B cell (primary cell): ENCODE results near the gene CAPN9. TPM values are rescaled to one million over a fixed set of nuclear protein-coding genes. Genes with fewer than 3 reads are reported as not detected.

Experiments
- ATAC-seq: fragments of 200-7000 bp; cut with Tn5 transposase; one replicate; pipeline ENCODE4 v1.10.0; 2021; ENCODE audit warnings: low read depth, mild to moderate bottlenecking, moderate number of reproducible peaks, moderate library complexity
- CTCF ChIA-PET: fragments of 350-600 bp; sonication (Branson Sonifier 250); formaldehyde crosslinking; loops from one replicate; lab custom pipeline; 2021; ENCODE audit warnings: antibody characterized with exemption, inconsistent platforms; lab: Charles Lee
- POLR2A ChIA-PET: fragments of 350-600 bp; sonication (Branson Sonifier 250); formaldehyde crosslinking; loops from one replicate; lab custom pipeline; 2021; ENCODE audit warnings: antibody characterized with exemption; lab: Charles Lee
- DNase-seq: peaks from one replicate; pipeline ENCODE4 v3.0.0; 2013
- H2AFZ ChIP-seq: 2 replicates; pipeline ENCODE4 v1.6.1; 2012; ENCODE audit warnings: mild to moderate bottlenecking, low read depth, low read length; ENCODE audit not compliant: insufficient read depth, poor library complexity, severe bottlenecking
- H3K27ac ChIP-seq, 2 donors: 1 replicate in 1 of 2; 2 replicates in 1 of 2; pipeline ENCODE4 v1.5.1; 2012 to 2013; ENCODE audit warnings: low read length in 2 of 2, mild to moderate bottlenecking in 2 of 2, moderate library complexity in 1 of 2
- H3K27me3 ChIP-seq, 4 experiments: fragments of 200-600 bp in 1 of 4; sonication (generic) in 1 of 4; replicated peaks in 1 of 4; 1 replicate in 2 of 4; 2 replicates in 2 of 4; pipeline versions ENCODE4 v1.6.1 to v1.7.0; 2013 to 2016; ENCODE audit warnings: low read length in 3 of 4, mild to moderate bottlenecking in 2 of 4, mixed read lengths in 1 of 4, moderate library complexity in 1 of 4; ENCODE audit not compliant: insufficient read depth in 4 of 4, control insufficient read depth in 3 of 4; ENCODE audit errors: control extremely low read depth in 1 of 4
- H3K36me3 ChIP-seq, 2 experiments: replicated peaks in 1 of 2; 1 replicate in 1 of 2; 2 replicates in 1 of 2; pipeline versions ENCODE4 v1.6.1 to v1.7.1; 2013; ENCODE audit warnings: low read length in 1 of 2; ENCODE audit not compliant: insufficient read depth in 2 of 2, control insufficient read depth in 1 of 2; ENCODE audit errors: control extremely low read depth in 1 of 2, extremely low read depth in 1 of 2
- H3K4me1 ChIP-seq, 2 donors: fragments of 200-600 bp in 1 of 2; sonication (generic) in 1 of 2; 1 replicate in 1 of 2; 2 replicates in 1 of 2; pipeline versions ENCODE4 v1.5.1 to v1.6.1; 2013 to 2017; ENCODE audit warnings: low read length in 2 of 2; ENCODE audit not compliant: control insufficient read depth in 2 of 2, insufficient read depth in 2 of 2
- H3K4me2 ChIP-seq: replicated peaks from 2 replicates; pipeline ENCODE3; 2012; ENCODE audit warnings: mild to moderate bottlenecking, low read depth, low read length; ENCODE audit not compliant: poor library complexity, severe bottlenecking
- H3K4me3 ChIP-seq, 5 experiments: fragments of 200-600 bp in 1 of 5; sonication (generic) in 1 of 5; 1 replicate in 3 of 5; 2 replicates in 2 of 5; pipeline versions ENCODE4 v1.5.1 to v1.7.0; 2011 to 2016; ENCODE audit warnings: low read length in 4 of 5, mild to moderate bottlenecking in 4 of 5, low read depth in 2 of 5, control low read depth in 1 of 5, moderate library complexity in 1 of 5; ENCODE audit not compliant: insufficient read depth in 1 of 5; ENCODE audit errors: control extremely low read depth in 1 of 5, extremely low read depth in 1 of 5
- H3K79me2 ChIP-seq: fragments of 200-600 bp; sonication (generic); one replicate; pipeline ENCODE4 v1.6.0; 2016; ENCODE audit warnings: low read length; ENCODE audit not compliant: control insufficient read depth, insufficient read depth
- H3K9ac ChIP-seq: fragments of 200-600 bp; sonication (generic); 2 replicates; pipeline ENCODE4 v1.6.1; 2017; ENCODE audit warnings: mild to moderate bottlenecking, low read length, moderate library complexity
- H3K9me3 ChIP-seq, 3 donors: one replicate each; pipeline versions ENCODE4 v1.6.1 to v1.7.1; 2013; ENCODE audit warnings: low read length in 2 of 3; ENCODE audit not compliant: control insufficient read depth in 2 of 3, insufficient read depth in 1 of 3; ENCODE audit errors: control extremely low read depth in 1 of 3
- H4K20me1 ChIP-seq: 2 replicates; pipeline ENCODE4 v1.6.0; 2012; ENCODE audit warnings: mild to moderate bottlenecking, low read length; ENCODE audit not compliant: insufficient read depth, control insufficient read depth, poor library complexity, severe bottlenecking
- H3K27ac Mint-ChIP-seq: one replicate; pipeline ENCODE4 v1.8.0; 2021; ENCODE audit warnings: mixed read lengths
- H3K27me3 Mint-ChIP-seq: one replicate; pipeline ENCODE4 v1.8.0; 2021; ENCODE audit warnings: mixed read lengths
- H3K4me1 Mint-ChIP-seq: one replicate; pipeline ENCODE4 v1.8.0; 2021; ENCODE audit warnings: mixed read lengths
- H3K4me3 Mint-ChIP-seq: one replicate; pipeline ENCODE4 v1.8.0; 2021; ENCODE audit warnings: mixed read lengths
- H3K9me3 Mint-ChIP-seq: one replicate; pipeline ENCODE4 v1.8.0; 2022; ENCODE audit warnings: mixed read lengths; ENCODE audit not compliant: insufficient read depth
- CTCF ChIP-seq: fragments of 200-600 bp; IDR thresholded peaks from one replicate; pipeline ENCODE4 v1.8.0; 2022; ENCODE audit warnings: antibody characterized with exemption, mild to moderate bottlenecking
- EZH2 ChIP-seq: IDR thresholded peaks from 2 replicates; pipeline ENCODE4 v1.6.1; 2012; ENCODE audit warnings: borderline replicate concordance, low read depth, mild to moderate bottlenecking, moderate library complexity, low read length; ENCODE audit not compliant: insufficient read depth, poor library complexity, severe bottlenecking
- WGBS: methylation state at CpG from one replicate; pipeline ENCODE4 v1.1.5; 2013; ENCODE audit warnings: missing lambda C conversion rate; ENCODE audit not compliant: insufficient coverage; 5-methylcytosine and 5-hydroxymethylcytosine counted together
- intact Hi-C: fragments of 100-400 bp; cut with micrococcal nuclease; formaldehyde crosslinking; loops from one replicate; pipeline ENCODE4 v1.10.0; 2022
- polyA plus RNA-seq: library from polyadenylated mRNA; depleted of rRNA; stranded (reverse); fragments of >200 nt; gene quantifications from 2 replicates; pipeline ENCODE4 v1.2.3, GENCODE V29; 2012
- total RNA-seq, 2 donors: library from RNA; stranded (reverse); fragments of 120-200 nt in 1 of 2; gene quantifications; 1 replicate in 1 of 2; 2 replicates in 1 of 2; pipeline versions ENCODE4 v1.2.3 to v1.2.4, GENCODE V29; 2013 to 2022

Gene CAPN9
- total and polyA plus RNA-seq, 2 donors (not counting 1 experiment from before 2014, with no cell fraction given) = not detected

DNA sequence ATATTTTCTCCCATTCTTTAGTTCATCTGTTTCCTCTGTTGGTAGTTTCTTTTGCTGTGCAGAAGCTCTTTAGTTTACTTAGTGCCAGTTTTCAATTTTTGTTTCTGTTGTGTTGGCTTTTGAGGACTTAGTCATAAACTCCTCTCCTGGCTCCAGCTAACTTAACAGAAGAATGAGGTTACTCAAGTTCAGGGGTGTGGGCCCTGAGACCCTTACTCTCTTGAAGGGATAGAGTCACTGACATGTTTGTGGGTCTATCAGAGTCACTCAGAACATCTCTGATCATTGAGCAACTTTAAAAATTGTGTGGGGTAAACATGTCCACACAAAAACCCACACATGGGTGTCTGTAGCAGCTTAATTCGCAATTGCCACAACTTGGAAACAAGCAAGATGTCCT, 47.5 kb upstream of the CAPN9 start:
- Histone ChIP-seq H3K4me2 (no peak overlapping the region), H3K79me2 (no peaks in the 10 kb centered on the region), H3K9me3 (no peaks in the 10 kb centered on the region), H3K9ac (no peak overlapping the region), H2AFZ (no peak overlapping the region), H3K4me3 (no peak overlapping the region), H3K27ac (no peak overlapping the region), H3K36me3 (no peaks in the 10 kb centered on the region), H3K27me3 (peaks cover 0 to 3% (median 0%) of the 10 kb centered on the region in 4 experiments), H4K20me1 (no peaks in the 10 kb centered on the region), H3K4me1 (no peaks in the 10 kb centered on the region)
- Mint-ChIP-seq H3K27me3 (peaks cover under 1% of the 10 kb centered on the region), H3K4me1 (no peaks in the 10 kb centered on the region), H3K27ac (no peak overlapping the region), H3K4me3 (no peak overlapping the region), H3K9me3 (no peaks in the 10 kb centered on the region)
- ChIA-PET CTCF (no interaction called here), POLR2A (no interaction called here)
- no CpG with 5 or more reads among the region's 1 CpG for WGBS
- DNase-seq (no peak), ATAC-seq (no peak)
- intact Hi-C loops = no loop called here
- TF ChIP-seq EZH2 (no peak), CTCF (no peak)

GRCh38 chr1:230700132-230700531, 47.1 kb upstream of the CAPN9 start:
- WGBS = no CpG with 5 or more reads among the region's 4 CpGs
- Histone ChIP-seq H3K4me1 (no peaks in the 10 kb centered on the region), H3K27me3 (peaks cover 0 to 3% (median 0%) of the 10 kb centered on the region in 4 experiments), H3K79me2 (no peaks in the 10 kb centered on the region), H2AFZ (no peak overlapping the region), H3K4me2 (no peak overlapping the region), H4K20me1 (no peaks in the 10 kb centered on the region), H3K36me3 (no peaks in the 10 kb centered on the region), H3K4me3 (no peak overlapping the region), H3K27ac (no peak overlapping the region), H3K9me3 (no peaks in the 10 kb centered on the region), H3K9ac (no peak overlapping the region)
- POLR2A ChIA-PET = no interaction called here
- intact Hi-C loops = no loop called here
- no peaks in the 10 kb centered on the region for H3K4me1 Mint-ChIP-seq
- ATAC-seq (no peak), DNase-seq (no peak)
- TF ChIP-seq EZH2 (no peak), CTCF (no peak)
- no peak overlapping the region for H3K4me3 Mint-ChIP-seq
- no peak overlapping the region for H3K27ac Mint-ChIP-seq
- H3K27me3 Mint-ChIP-seq = peaks cover 4% of the 10 kb centered on the region
- CTCF ChIA-PET = no interaction called here
- H3K9me3 Mint-ChIP-seq = no peaks in the 10 kb centered on the region
